ENCODE results near the gene SH3RF2.
"Not testable (repeated sequence)": the region's sequence is repeated elsewhere in the genome, so short reads cannot be mapped to it uniquely, and the experiment has no call there.

The SH3RF2 gene

GRCh38 chr5:145948047-145948446 lies 11.7 kb downstream of the SH3RF2 start:
- no peak for DNase-seq (ENCODE audit: low read depth)

GRCh38 chr5:145948921-145949320 lies 12.5 kb downstream of the SH3RF2 start:
- no peak for DNase-seq (ENCODE audit: low read depth)

GRCh38 chr5:145949474-145949873 lies 13.1 kb downstream of the SH3RF2 start:
- DNase-seq (ENCODE audit: low read depth), result no peak

- no peak for DNase-seq (ENCODE audit: low read depth)
Measured at GRCh38 chr5:145951071-145951470, 14.7 kb downstream of the SH3RF2 start.

- DNase-seq (ENCODE audit: low read depth), result no peak
Measured at GRCh38 chr5:145953202-145953601, 16.8 kb downstream of the SH3RF2 start.

GRCh38 chr5:145954140-145954539 lies 17.8 kb downstream of the SH3RF2 start:
- DNase-seq (ENCODE audit: low read depth), result not testable (repeated sequence)

GRCh38 chr5:145957388-145957787 lies 21.0 kb downstream of the SH3RF2 start:
- no peak for DNase-seq (ENCODE audit: low read depth)

GRCh38 chr5:145958436-145958835 lies 22.1 kb downstream of the SH3RF2 start:
- no peak for DNase-seq (ENCODE audit: low read depth)

GRCh38 chr5:145960166-145960565 lies 23.8 kb downstream of the SH3RF2 start:
- no peak for DNase-seq (ENCODE audit: low read depth)

- DNase-seq (ENCODE audit: low read depth), result peak; percentile 53
Measured at GRCh38 chr5:145960848-145961600, 24.6 kb downstream of the SH3RF2 start.

- DNase-seq (ENCODE audit: low read depth), result no peak
Measured at GRCh38 chr5:145962001-145962400, 25.6 kb downstream of the SH3RF2 start.

GRCh38 chr5:145964008-145964407 lies 27.6 kb downstream of the SH3RF2 start:
- not testable (repeated sequence) for DNase-seq (ENCODE audit: low read depth)

GRCh38 chr5:145965804-145966203 lies 29.4 kb downstream of the SH3RF2 start:
- DNase-seq (ENCODE audit: low read depth), result no peak

GRCh38 chr5:145967296-145967695 lies 30.9 kb downstream of the SH3RF2 start:
- DNase-seq (ENCODE audit: low read depth), result no peak

GRCh38 chr5:145968970-145969713 lies 32.8 kb downstream of the SH3RF2 start:
- DNase-seq (ENCODE audit: low read depth), result no peak

GRCh38 chr5:145969714-145970092 lies 33.3 kb downstream of the SH3RF2 start:
- DNase-seq (ENCODE audit: low read depth), result no peak

GRCh38 chr5:145971108-145971507 lies 34.7 kb downstream of the SH3RF2 start:
- no peak for DNase-seq (ENCODE audit: low read depth)

- DNase-seq (ENCODE audit: low read depth), result no peak
Measured at GRCh38 chr5:145971701-145972100, 35.3 kb downstream of the SH3RF2 start.

GRCh38 chr5:145975001-145975360 lies 38.6 kb downstream of the SH3RF2 start:
- no peak for DNase-seq (ENCODE audit: low read depth)

GRCh38 chr5:145975361-145976066 lies 39.1 kb downstream of the SH3RF2 start:
- peak; percentile 90 for DNase-seq (ENCODE audit: low read depth)

GRCh38 chr5:145976431-145977155 lies 40.2 kb downstream of the SH3RF2 start:
- peak; percentile 58 for DNase-seq (ENCODE audit: low read depth)

GRCh38 chr5:145978171-145978570 lies 41.8 kb downstream of the SH3RF2 start:
- DNase-seq (ENCODE audit: low read depth), result no peak
